HG03039 (cell line): ENCODE results near the gene FOXL1.

Experiments
- ATAC-seq: cut with Tn5 transposase; IDR thresholded peaks from one replicate; pipeline ENCODE4 v1.9.1; 2021; ENCODE audit warnings: mild to moderate bottlenecking, moderate library complexity; ENCODE audit not compliant: unreplicated experiment

FOXL1 gene

GRCh38 chr16:86602521-86602920 lies 24.2 kb downstream of the FOXL1 start:
- ATAC-seq, result no peak

- ATAC-seq, result no peak
Observed at GRCh38 chr16:86604436-86605193, 26.3 kb downstream of the FOXL1 start.

- no peak for ATAC-seq
Observed at GRCh38 chr16:86605950-86606349, 27.6 kb downstream of the FOXL1 start.

DNA sequence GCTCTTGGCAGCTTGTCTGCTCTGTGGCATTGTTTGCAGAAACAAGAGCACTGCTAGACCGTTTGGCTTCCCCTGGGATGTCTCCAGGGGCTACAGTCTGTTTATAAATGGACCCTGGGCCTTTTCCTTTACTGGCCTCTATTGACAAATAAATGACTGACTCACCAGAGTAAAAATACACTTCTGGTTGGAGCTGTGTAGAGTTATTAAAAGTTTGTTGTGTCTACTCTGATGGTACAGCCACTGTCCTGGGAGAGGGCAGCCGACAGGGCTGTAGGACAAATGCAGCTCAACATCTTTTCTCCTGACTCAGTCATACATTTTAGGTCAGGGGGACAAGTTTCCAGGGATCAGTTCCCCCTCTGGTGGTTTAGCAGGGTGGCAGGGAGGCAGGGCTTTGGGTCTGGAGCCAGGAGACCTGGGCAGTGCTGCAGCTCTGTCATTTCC lies 30.0 kb downstream of the FOXL1 start:
- no peak for ATAC-seq

DNA sequence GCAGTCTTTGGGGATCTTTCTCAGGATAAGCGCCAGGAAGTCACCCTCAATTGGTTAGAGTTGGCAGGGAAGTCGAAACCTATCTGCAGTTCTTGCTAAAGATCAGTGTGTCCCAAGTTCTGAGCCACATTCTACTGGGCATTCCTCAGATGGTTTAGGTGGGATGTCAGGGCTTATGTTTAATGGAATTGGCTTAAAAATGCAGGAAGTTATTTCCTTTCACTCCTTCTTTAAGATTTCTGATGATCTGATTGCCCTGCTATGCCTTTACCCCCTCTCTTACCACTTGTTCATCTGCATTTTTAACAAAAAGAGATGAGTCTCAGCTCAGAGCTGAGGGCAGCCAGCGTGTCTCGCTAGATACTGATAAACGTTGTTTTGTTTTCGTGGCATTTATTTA lies 30.8 kb downstream of the FOXL1 start:
- no peak for ATAC-seq

GRCh38 chr16:86609661-86610060 lies 31.3 kb downstream of the FOXL1 start:
- no peak for ATAC-seq

DNA sequence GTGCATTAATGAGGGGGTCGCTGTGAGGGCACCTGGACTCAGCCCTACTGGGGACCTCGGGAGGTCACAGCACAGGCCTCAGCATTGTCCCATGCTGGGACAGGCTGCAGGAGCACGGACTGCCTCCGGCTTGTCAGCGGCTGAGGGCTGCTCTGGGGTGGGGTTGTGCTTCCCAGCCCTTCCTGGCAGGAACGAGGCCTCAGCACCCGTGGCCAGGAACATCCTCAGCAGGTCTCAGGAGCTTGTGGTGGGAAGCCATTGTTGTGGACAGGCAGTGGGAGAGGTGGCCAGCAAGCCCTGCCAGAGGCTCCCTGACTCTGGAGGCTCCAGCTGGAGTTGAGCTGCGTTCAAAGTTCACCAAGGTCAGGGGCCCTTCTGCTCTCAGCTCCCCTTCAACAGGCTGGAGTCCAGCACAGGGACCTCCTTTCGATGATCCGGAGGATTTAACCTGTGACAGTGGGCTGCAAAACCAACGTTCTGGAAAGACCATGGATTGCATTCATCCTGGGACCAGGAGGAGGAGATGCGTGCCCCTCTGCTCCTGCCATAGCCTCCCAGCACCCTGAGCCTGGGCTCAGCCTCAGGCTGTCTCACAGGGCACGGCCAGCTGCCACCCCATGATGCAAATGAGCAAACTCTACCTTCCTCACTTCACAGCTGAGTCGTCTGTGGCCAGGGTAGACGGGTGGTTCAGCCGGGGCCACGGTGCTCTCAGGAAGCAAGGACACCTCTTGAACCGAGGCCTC lies 32.6 kb downstream of the FOXL1 start:
- ATAC-seq, result no peak

DNA sequence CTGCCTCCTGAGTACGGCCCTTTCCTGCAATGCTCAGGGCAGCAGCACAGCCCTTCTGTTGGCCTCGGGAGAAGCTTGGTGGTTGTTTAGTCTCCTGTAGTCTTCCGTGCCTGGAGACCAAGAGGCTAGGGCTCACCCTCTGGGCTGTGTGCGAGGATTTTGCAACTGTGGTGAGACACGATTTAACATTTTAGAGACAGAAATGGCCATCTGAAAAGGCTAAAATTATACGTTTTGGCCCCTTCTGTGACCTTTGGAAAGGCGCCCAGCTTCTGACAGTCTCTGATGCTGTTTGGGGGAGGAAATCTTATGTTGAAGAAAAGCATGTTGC lies 33.1 kb downstream of the FOXL1 start:
- no peak for ATAC-seq

DNA sequence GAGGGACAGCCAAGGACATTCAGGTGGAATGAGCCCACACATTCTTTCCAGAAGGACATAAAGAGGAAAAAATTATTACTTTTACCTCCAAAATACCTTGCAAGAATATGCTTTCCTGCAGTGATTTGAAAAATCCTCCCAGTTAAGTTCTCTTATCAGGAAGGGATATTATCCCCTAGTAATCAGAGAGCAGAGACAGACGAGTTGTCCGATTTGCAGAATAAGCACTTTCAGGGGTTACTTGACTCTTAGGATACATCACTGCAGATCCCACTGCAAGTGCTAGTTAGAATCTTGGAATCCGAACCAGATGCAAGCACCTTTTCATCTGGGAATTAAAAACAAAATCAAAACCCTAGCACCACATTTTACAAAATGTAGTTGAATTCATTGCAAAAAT lies 33.6 kb downstream of the FOXL1 start:
- ATAC-seq, result no peak

- ATAC-seq, result no peak
Observed at GRCh38 chr16:86614699-86615098, 36.4 kb downstream of the FOXL1 start.

- ATAC-seq, result no peak
Observed at GRCh38 chr16:86616906-86617305, 38.6 kb downstream of the FOXL1 start.

DNA sequence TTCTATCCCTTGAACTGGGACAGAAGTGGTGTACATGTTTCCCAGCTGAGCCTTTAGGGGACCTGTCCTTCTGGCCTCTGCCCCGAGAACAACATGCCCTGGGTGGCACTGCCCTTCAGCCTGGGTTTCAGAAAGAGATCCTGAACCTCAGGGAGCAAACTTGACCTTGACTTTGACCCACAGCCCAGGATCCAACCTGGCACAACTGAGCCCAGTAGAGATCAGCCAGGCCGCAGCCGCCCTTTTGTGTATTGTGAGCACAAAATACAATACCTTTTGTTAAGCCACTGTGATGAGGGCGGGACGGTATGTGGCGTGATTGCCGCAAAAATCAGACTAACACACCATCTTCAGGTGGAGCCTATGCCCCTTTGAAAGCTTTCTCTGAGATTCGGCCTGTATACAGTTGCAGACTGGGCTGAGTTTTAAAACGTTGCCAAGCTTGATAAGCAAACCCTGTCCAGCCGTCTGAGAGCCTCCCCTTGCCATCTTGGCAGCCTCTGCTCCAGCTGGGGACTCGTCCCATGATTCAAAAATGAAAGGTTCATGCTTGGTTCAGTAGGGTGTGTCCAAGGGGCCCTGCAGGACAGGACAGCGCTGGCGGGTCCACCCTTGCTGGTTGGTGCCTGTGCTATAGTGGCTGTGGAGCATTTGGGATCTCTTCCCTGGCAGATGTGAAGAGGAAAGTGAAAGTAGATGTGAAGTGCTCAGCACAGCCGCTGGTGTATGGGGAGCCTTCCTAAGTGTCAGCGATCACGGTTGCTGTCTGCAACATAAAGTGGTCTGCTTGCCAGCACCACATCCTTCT lies 40.3 kb downstream of the FOXL1 start:
- ATAC-seq, result no peak

DNA sequence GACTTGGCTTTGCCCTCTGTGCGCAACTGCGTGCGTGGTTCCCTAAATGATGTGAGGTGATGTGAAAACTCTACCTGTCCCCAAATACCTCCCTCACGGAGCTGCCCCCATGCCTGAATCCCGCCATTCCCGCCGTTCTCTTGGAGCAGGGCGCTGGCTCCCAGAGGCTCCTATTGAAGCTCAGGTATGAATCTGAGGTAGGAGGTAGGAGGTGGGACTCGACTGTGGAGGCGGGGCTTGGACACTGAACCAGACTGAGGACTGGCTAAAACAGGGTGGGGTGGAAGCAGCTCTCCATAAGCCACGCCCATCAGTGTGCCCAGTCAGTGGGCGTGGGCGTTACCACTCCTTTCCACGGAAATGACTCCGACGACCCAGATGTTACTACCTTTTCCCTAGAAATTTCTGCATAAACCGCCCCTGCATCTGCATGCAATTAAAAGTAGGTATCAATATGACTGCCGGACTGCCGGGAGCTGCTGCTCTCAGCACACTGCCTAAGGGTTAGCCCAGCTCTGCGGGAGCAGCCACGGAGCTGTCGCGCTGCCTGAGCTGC lies 41.0 kb downstream of the FOXL1 start:
- ATAC-seq, result no peak

- ATAC-seq, result no peak
Observed at GRCh38 chr16:86620184-86620583, 41.8 kb downstream of the FOXL1 start.

- no peak for ATAC-seq
Observed at GRCh38 chr16:86621966-86622365, 43.6 kb downstream of the FOXL1 start.

DNA sequence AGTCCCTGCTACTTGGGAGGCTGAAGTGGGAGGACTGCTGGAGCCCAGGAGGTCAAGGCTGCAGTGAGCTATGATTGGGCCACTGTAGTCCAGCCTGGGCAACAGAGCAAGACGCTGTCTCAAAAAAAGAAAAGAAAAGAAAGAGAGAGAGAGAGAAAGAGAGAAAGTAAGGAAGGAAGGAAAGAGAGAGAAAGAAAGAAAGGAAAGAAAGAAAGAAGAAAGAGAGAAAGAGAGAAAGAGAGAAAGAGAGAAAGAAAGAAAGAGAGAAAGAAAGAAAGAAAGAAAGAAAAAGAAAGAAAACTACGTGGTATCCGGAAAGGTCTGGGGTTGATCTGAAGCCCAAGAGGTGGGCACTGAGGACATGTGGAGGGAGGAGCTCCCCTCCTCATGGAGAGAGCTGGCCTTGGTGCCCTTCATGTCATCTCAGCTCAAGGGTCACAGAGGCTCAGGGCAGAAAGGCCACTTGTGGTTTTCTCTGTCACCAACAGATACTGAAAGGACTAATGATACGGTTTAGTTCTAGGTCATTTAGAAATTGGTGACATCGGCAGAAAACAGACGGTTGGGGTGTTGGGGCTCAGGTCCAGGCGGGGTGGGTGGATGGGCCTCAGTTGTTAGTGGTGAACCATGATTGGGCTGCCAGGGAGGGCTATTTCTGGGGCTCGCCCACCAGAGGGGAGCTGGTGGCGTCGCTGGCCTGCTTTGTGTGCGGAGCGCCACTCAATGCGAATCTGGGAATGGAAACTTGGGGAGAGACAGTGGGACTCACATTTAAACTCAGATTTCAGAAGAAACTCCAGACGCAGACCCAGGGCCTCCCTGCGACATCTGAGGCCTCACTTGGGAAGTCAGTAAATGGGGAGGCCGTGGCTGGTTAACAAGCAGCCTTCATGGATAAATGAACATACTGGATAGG lies 44.6 kb downstream of the FOXL1 start:
- no peak for ATAC-seq

GRCh38 chr16:86625029-86625428 lies 46.7 kb downstream of the FOXL1 start:
- ATAC-seq, result no peak

GRCh38 chr16:86625821-86626220 lies 47.5 kb downstream of the FOXL1 start:
- ATAC-seq, result no peak

- ATAC-seq, result no peak
Observed at GRCh38 chr16:86626284-86626683, 47.9 kb downstream of the FOXL1 start.

GRCh38 chr16:86626966-86627365 lies 48.6 kb downstream of the FOXL1 start:
- ATAC-seq, result no peak
